AG09319 (cell line): ENCODE results near the gene LPAR3.
A peak's percentile ranks its signal among the peaks of the same experiment; 100 is the strongest.

Experiments used
- DNase-seq: peaks from one replicate; pipeline ENCODE4 v3.0.0-alpha.2; 2010; ENCODE audit warnings: low read depth; ENCODE audit errors: extremely low read depth
- TF ChIP-seq, protein P1 (sequence below): IDR thresholded peaks from 2 replicates; pipeline ENCODE4 v1.5.1; 2011; ENCODE audit warnings: low read depth, mild to moderate bottlenecking, inconsistent platforms, low read length, moderate library complexity

The LPAR3 gene, protein sequence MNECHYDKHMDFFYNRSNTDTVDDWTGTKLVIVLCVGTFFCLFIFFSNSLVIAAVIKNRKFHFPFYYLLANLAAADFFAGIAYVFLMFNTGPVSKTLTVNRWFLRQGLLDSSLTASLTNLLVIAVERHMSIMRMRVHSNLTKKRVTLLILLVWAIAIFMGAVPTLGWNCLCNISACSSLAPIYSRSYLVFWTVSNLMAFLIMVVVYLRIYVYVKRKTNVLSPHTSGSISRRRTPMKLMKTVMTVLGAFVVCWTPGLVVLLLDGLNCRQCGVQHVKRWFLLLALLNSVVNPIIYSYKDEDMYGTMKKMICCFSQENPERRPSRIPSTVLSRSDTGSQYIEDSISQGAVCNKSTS

DNA sequence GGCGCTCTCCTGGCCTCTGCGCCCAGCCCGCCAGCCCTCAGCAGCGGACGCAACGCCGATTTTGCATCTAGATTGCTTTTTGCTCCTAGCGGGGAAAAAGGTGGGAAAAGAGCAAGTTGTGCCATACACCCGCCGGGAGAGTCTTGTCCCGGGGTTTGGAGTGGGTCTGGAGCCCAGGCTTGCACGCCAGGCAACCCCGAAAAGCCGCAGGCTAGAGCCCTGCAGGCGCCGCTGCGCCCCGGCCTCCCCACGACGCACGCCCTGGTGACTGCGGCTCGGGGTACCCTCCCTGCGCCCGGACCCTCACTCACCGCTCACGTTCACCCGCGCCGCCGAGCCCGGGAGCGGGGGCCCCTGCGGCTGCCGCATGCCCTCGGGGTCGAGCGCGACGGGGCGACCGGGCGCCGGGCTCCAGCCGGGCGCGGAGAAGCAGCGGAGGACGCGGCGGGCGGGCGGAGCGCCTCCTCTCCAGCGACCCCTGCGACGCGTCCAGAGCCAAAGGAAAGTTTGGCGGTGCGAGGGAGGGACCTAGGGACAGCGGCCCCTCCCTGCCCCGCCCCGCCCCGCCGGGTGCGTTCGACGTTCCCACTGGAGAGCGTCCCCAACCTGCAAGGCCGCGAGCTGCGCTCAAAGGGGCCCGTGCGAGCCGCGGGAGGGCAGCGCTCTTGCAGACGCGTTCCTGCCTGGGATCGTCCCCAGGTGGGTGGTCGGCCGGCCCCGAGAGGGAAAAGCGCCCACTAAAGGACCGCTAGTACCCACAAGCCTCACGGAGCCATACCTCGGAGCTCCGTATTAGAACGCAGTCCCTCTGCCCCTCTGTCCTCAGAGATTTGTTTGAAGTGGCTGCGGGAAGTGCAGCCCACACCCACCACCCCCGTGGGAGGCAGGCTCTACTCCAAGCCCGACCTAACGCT lies at the start of gene LPAR3:
Gene LPAR3, minus strand, starts transcription at position 502 of the 914 bp plus-strand sequence. CDS start 27,086 bp downstream, outside the sequence.
- DNase-seq: no peak
- TF ChIP-seq, protein P1, sequence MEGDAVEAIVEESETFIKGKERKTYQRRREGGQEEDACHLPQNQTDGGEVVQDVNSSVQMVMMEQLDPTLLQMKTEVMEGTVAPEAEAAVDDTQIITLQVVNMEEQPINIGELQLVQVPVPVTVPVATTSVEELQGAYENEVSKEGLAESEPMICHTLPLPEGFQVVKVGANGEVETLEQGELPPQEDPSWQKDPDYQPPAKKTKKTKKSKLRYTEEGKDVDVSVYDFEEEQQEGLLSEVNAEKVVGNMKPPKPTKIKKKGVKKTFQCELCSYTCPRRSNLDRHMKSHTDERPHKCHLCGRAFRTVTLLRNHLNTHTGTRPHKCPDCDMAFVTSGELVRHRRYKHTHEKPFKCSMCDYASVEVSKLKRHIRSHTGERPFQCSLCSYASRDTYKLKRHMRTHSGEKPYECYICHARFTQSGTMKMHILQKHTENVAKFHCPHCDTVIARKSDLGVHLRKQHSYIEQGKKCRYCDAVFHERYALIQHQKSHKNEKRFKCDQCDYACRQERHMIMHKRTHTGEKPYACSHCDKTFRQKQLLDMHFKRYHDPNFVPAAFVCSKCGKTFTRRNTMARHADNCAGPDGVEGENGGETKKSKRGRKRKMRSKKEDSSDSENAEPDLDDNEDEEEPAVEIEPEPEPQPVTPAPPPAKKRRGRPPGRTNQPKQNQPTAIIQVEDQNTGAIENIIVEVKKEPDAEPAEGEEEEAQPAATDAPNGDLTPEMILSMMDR: no peak

DNA sequence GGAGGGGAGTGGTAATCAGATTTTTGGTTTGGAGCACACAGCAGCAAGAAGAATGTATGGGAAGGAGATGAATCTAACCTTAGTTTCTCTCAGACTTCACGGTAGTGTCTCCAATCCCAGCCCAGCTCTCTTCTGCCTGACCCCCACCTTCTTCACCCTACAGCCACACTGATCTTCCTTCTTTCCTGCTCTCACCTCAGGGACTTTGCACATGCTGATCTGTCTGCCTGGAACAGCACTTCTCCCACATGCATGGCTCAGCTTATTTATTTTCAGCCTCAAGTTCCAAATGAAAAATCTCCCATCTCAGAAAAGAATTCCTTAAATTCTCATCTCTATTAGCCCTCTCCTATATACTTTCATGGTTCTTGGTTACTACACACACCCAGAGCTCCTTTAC lies 48.8 kb upstream of the LPAR3 start:
- TF ChIP-seq, protein P1: no peak
- DNase-seq: no peak

DNA sequence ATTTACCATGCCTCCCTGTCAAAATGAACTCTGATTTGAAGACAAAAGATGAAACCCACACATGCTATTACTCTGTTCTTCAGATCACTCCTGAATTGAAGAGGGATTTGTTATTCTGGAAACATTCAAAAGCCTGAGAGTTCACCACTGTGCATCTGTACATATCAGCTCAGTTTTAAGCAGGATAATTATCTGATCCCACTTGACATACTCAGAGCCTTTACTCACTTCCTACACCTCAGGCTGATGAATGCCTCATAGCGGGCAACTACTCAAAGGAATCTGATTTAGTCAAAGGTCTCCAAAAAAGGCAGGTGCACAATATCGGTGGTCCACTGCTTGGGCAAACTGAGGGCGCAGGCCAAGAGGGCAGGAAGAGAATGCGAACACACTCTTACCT lies 47.5 kb upstream of the LPAR3 start:
- no peak for DNase-seq
- TF ChIP-seq, protein P1: no peak

DNA sequence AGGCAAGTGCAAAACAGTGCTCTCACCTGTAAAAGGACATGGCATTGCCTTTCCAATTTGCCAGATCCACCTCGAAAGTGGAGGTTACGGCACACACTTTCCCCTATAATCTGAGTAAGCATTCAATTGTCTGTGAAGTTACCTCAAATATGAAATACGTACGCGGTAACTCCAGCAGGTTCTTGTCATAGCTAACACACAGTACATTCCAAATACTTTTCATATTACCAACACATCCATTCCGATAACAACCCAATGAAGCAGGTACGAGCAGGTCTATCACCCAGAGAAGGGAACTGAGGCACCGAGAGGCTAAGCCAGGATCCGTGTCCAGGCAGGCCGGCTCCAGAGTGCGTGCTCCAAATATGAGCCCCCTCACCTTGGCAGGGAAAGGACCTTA lies 46.8 kb upstream of the LPAR3 start:
- TF ChIP-seq, protein P1: no peak
- DNase-seq: no peak

DNA sequence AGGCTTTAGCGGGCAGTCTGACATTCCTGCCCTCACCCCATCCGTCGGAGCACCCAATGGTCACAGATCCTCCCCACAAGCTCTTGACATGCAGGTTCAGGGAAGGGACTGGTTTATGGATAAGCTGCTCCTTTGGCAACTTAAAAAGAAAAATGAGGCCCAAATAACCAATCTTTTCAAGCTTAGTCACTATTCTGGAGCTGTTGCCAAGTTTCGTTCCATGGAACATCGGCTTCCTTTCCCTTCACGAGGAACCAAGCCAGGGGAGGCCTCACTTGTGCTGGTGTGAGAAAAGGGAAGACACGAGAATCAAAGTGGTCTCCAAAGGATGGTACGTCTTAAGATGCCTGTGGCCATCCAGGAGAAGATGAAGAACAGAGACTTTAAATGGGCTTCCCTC lies 46.1 kb upstream of the LPAR3 start:
- TF ChIP-seq, protein P1: no peak
- DNase-seq: no peak

DNA sequence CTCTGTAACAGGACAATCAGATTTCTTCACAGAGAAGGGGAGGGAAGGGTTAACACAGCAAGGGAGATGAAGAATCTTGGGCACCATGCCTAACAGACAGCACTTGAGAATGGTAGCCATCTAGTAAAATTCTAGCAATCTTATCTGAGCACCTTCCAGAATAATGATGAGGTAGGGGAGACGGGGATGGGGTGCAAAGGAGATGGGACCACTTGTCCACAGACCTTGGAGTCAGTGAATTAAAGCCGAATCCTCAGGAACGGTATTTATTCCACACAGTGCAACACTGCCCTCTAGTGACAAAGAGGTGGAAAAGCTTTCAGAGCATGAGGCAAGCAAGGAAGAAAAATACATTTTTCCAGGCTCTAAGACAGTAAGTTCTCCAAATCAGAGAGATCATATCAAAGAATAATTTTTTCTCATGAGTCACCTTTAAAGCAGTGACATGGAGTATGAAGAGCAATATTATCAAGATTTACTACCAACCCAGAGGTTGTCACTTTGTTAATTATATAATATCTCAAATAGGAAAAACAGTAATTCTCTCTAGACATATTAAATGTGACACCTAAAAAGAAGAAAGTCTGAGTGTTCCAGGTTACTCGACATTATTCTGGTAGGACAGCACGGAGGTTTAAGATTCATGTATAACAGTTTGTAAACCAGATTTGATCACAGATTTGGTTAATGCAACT lies 43.3 kb upstream of the LPAR3 start:
- DNase-seq: peak; percentile 36
- TF ChIP-seq, protein P1: peak; percentile 87
